Transverse colon (tissue), 4 donors: ENCODE results near the gene GNPDA1. TPM values are rescaled to one million over a fixed set of nuclear protein-coding genes. Genes with fewer than 3 reads are reported as not detected.

ENCODE experiments used
- DNase-seq: peaks from one replicate; pipeline ENCODE4 v3.0.0-alpha.2; 2019
- H3K27ac ChIP-seq, 4 donors: fragments of 200-600 bp; sonication (generic); 2 replicates each; pipeline ENCODE4 v1.5.1; 2016 to 2018; ENCODE audit warnings: inconsistent platforms in 4 of 4
- H3K27me3 ChIP-seq: fragments of 200-600 bp; sonication (generic); 2 replicates; pipeline ENCODE4 v1.5.1; 2017; ENCODE audit warnings: inconsistent platforms
- H3K36me3 ChIP-seq, 4 donors: fragments of 200-600 bp; sonication (generic); 2 replicates each; pipeline ENCODE4 v1.5.1; 2017 to 2019; ENCODE audit warnings: inconsistent platforms in 4 of 4
- H3K4me1 ChIP-seq, 4 donors: fragments of 200-600 bp; sonication (generic); 2 replicates each; pipeline ENCODE4 v1.5.1; 2017 to 2020; ENCODE audit warnings: inconsistent platforms in 4 of 4
- H3K4me3 ChIP-seq, 4 donors: fragments of 200-600 bp; sonication (generic); 1 replicate in 1 of 4; 2 replicates in 3 of 4; pipeline versions ENCODE4 v1.5.1 to v1.6.1; 2017 to 2019; ENCODE audit warnings: inconsistent platforms in 4 of 4
- H3K9me3 ChIP-seq, 2 donors: fragments of 200-600 bp; sonication (generic); 2 replicates each; pipeline ENCODE4 v1.5.1; 2017 to 2019; ENCODE audit warnings: inconsistent platforms in 2 of 2
- EP300 ChIP-seq: sonication (generic); formaldehyde crosslinking; IDR thresholded peaks from one replicate; pipeline ENCODE4 v1.6.1; 2017; ENCODE audit warnings: antibody characterized with exemption, low read depth
- POLR2A ChIP-seq: fragments of 450-650 bp; IDR thresholded peaks from one replicate; pipeline ENCODE4 v1.6.1; 2016; ENCODE audit warnings: antibody characterized with exemption, mild to moderate bottlenecking, moderate library complexity
- POLR2AphosphoS5 ChIP-seq, 3 donors: sonication (generic); formaldehyde crosslinking; IDR thresholded peaks; one replicate each; pipeline ENCODE4 v1.6.1; 2016; ENCODE audit warnings: antibody characterized with exemption in 3 of 3
- WGBS, 2 donors: methylation state at CpG; one replicate each; pipeline ENCODE4 v1.1.5; 2018; ENCODE audit warnings: low coverage in 1 of 2; 5-methylcytosine and 5-hydroxymethylcytosine counted together
- in situ Hi-C, 4 donors: fragments of 200-750 bp; cut with MboI; loops; one replicate each; pipeline versions ENCODE4 v1.15.0 to v1.15.1; 2017; ENCODE audit warnings: low sequenced_read_pairs in 3 of 4, low pct_ligation_motif_present in 1 of 4, low pct_unique_long_range_greater_than_20kb in 1 of 4
- intact Hi-C: fragments of 100-400 bp; cut with DNase I; formaldehyde crosslinking; loops from one replicate; pipeline ENCODE4 v1.15.1; 2023; ENCODE audit warnings: low total_unique reads
- total RNA-seq, 4 donors: library from RNA; depleted of rRNA; stranded (reverse); fragments of >200 nt; gene quantifications; one replicate each; pipeline ENCODE4 v1.1.0, GENCODE V29; 2016
- TF ChIP-seq, protein P1 (sequence below), 5 experiments: fragments of 200-600 bp in 3 of 5; fragments of 450-650 bp in 2 of 5; sonication (generic) in 3 of 5; IDR thresholded peaks; 1 replicate in 2 of 5; 2 replicates in 3 of 5; pipeline ENCODE4 v1.5.1; 2016 to 2017; ENCODE audit warnings: antibody characterized with exemption in 5 of 5, inconsistent platforms in 3 of 5, mild to moderate bottlenecking in 2 of 5, moderate library complexity in 1 of 5

Gene GNPDA1
- 10 to 100 TPM in 2 of 4 donors, 1 to 10 TPM in 2; 1.6 to 24.8 (median 8.9) TPM for total RNA-seq

DNA sequence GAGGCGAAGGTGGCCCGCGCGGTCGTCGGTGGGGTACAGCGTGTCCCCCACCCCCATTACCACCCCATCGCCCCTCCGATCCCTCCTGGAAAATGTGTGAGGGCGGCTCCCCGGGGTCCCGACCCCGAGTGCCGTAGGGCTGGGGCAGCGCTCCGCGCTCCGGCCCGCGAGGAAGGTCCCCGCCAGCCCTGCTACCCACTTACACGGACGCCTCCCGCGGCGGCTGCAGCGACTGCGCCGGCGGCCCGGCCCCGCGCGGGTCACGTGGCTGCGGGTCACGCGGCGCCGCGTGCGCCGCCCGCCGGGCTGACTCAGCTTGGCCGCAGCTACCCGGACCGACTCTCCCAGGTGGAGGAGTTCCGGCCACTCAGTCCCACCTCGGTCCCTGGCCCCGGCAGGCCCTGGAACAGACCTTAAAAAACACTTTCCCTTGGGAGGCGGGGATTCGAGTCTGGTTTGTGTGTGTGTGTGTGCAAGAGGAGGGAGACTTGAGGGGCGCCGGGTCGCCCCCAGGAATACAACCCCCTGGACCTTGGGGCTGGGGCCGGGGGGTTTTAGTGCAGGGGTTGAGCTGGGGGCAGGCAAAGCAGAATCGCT is at the start of gene GNPDA1:
TSS of gene GNPDA1 (minus strand) at position 236 of the 597 bp plus-strand sequence. CDS start 992 bp downstream, outside the sequence.
- Histone ChIP-seq H3K9me3 (no peaks in the 10 kb centered on the region), H3K4me3 (peak within 1 kb of the TSS; percentile 60 to 73 (median 66)), H3K4me1 (peaks cover 0 to 26% (median 16%) of the 10 kb centered on the region in 4 donors), H3K27ac (peak within 1 kb of the TSS; percentile 80 to 88 (median 87)), H3K36me3 (no peaks in the 10 kb centered on the region), H3K27me3 (no peaks in the 10 kb centered on the region)
- WGBS, 2 donors = 0 to 1% methylated on average over 1 to 37 of the region's 58 CpGs
- intact Hi-C loops = loop anchor here (10.0 kb wide), 1 partner anchor 132 kb away; no protein-coding TSS in a partner anchor
- in situ Hi-C loops = loop anchor here in 1 of 4 donors (25.0 kb wide), 1 partner anchor 324 kb away; the partner anchor contains the start of gene SPRY4
- TF ChIP-seq POLR2A (peak; percentile 49), EP300 (no peak), POLR2AphosphoS5 (IDR thresholded peaks at IDR 0.05) (peak in 2 of 3 donors; percentile 56 to 72)
- TF ChIP-seq, protein P1, sequence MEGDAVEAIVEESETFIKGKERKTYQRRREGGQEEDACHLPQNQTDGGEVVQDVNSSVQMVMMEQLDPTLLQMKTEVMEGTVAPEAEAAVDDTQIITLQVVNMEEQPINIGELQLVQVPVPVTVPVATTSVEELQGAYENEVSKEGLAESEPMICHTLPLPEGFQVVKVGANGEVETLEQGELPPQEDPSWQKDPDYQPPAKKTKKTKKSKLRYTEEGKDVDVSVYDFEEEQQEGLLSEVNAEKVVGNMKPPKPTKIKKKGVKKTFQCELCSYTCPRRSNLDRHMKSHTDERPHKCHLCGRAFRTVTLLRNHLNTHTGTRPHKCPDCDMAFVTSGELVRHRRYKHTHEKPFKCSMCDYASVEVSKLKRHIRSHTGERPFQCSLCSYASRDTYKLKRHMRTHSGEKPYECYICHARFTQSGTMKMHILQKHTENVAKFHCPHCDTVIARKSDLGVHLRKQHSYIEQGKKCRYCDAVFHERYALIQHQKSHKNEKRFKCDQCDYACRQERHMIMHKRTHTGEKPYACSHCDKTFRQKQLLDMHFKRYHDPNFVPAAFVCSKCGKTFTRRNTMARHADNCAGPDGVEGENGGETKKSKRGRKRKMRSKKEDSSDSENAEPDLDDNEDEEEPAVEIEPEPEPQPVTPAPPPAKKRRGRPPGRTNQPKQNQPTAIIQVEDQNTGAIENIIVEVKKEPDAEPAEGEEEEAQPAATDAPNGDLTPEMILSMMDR (IDR thresholded peaks at IDR 0.05) = peak in 3 of 5 experiments; percentile 13 to 27 (median 16)
- DNase-seq = peak; percentile 87

DNA sequence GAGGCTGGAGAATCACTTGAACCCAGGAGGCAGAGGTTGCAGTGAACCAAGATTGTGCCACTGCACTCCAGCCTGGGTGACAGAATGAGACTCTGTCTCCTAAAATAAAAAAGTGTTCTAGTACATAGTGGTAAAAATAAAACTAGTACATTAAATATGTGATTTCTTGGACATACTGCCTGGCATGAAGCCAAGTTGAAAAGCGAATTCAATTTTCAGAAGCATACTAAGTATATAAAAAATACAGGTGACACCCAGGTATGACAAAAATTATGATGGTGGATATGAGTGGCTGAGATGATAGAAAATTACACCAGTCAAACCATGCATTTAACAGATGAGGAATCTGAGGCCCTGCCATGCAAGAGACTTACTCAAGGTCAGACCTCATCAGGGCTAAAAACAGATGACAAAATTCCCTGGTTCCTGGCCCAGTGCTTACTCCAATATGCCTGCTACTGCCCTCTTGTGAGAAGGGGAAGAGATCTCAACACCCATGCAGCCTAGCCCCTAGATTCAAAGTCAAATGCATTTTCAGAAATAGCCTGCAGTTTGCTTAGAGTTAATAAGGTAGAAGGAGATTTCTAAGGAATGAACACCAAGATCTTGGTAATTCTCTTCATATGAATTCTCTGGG is 46.6 kb upstream of the GNPDA1 start:
- no peaks in the 10 kb centered on the region for H3K27me3 ChIP-seq
- TF ChIP-seq POLR2AphosphoS5 (IDR thresholded peaks at IDR 0.05) (no peak), EP300 (no peak), POLR2A (no peak)
- TF ChIP-seq, protein P1 (IDR thresholded peaks at IDR 0.05) = no peak
- H3K27ac ChIP-seq = no peak overlapping the region
- in situ Hi-C loops = no loop called here
- 90% methylated on average over 1 of the region's 1 CpG for WGBS, 2 donors
- no peaks in the 10 kb centered on the region for H3K36me3 ChIP-seq
- DNase-seq = no peak
- H3K4me1 ChIP-seq = peaks cover 0 to 7% (median 0%) of the 10 kb centered on the region in 4 donors
- H3K4me3 ChIP-seq = no peak overlapping the region
- intact Hi-C loops = loop anchor here (5.0 kb wide), 1 partner anchor 82 kb away; no protein-coding TSS in a partner anchor
- H3K9me3 ChIP-seq = no peaks in the 10 kb centered on the region

DNA sequence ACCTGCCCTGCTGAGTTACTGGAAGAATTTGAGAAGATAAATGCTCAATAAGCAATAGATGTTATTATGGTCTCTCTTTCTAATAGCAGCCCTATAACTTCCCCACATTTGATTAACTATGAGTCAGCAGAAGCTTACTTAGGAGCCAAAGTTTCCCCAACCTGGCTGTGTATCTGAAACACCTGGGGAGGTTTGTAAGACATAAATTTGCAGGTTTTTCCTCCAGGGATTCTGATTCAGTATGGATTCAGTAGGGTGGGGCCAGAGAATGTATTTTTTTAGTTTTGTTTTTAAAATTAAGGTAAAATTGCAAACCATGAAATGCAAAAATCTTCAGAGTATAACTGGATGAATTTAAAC is 44.9 kb upstream of the GNPDA1 start:
- no peaks in the 10 kb centered on the region for H3K36me3 ChIP-seq
- no peaks in the 10 kb centered on the region for H3K9me3 ChIP-seq
- H3K27me3 ChIP-seq = no peaks in the 10 kb centered on the region
- H3K4me3 ChIP-seq = no peak overlapping the region
- peaks cover 0 to 4% (median 0%) of the 10 kb centered on the region in 4 donors for H3K4me1 ChIP-seq
- intact Hi-C loops (loop anchor here (5.0 kb wide), 1 partner anchor 80 kb away; no protein-coding TSS in a partner anchor), in situ Hi-C loops (no loop called here)
- DNase-seq = no peak
- no peak overlapping the region for H3K27ac ChIP-seq
- TF ChIP-seq POLR2A (no peak), EP300 (no peak), POLR2AphosphoS5 (IDR thresholded peaks at IDR 0.05) (no peak)
- TF ChIP-seq, protein P1 (IDR thresholded peaks at IDR 0.05) = no peak
